ENCODE measurements around the gene TESK2. TPM values are rescaled to one million over a fixed set of nuclear protein-coding genes. Genes with fewer than 3 reads are reported as not detected.

The TESK2 gene
- total and polyA plus RNA-seq, 4 donors = 1.8 to 8.7 (median 3.6) TPM

GRCh38 chr1:45322486-45323040, 168.4 kb downstream of the TESK2 start:
- peaks cover 0 to 2% (median 0%) of the 10 kb centered on the region in 4 donors for H3K9me3 ChIP-seq (ENCODE audit: control insufficient read depth in 4 of 4, insufficient read depth in 3 of 4, low read length in 3 of 4)
- H3K4me1 ChIP-seq (ENCODE audit: control insufficient read depth in 5 of 5, insufficient read depth in 5 of 5, low read length in 5 of 5) = peaks cover 0 to 19% (median 4%) of the 10 kb centered on the region in 5 donors
- WGBS, 2 donors = 94 to 95% methylated on average over 10 of the region's 10 CpGs
- H3K27ac ChIP-seq (ENCODE audit: low read depth in 1 of 2, low read length in 1 of 2) = no peak overlapping the region
- H3K4me3 ChIP-seq = no peak overlapping the region
- TF ChIP-seq CTCF (IDR thresholded peaks at IDR 0.05; ENCODE audit: control extremely low read depth, extremely low read depth) = no peak
- DNase-seq (no peak), ATAC-seq (ENCODE audit: insufficient read depth, low FRiP score) (no peak)
- no peaks in the 10 kb centered on the region for H3K36me3 ChIP-seq (ENCODE audit: control insufficient read depth in 4 of 4, insufficient read depth in 4 of 4, low read length in 4 of 4)
- H3K27me3 ChIP-seq (ENCODE audit: control insufficient read depth in 3 of 3, insufficient read depth in 3 of 3, low read length in 2 of 3) = no peaks in the 10 kb centered on the region
- H3K9ac ChIP-seq (ENCODE audit: insufficient read depth in 1 of 2, low read length in 2 of 2) = no peak overlapping the region

- Histone ChIP-seq H3K4me3 (no peak overlapping the region), H3K27ac (ENCODE audit: low read depth in 1 of 2, low read length in 1 of 2) (no peak overlapping the region), H3K4me1 (ENCODE audit: control insufficient read depth in 5 of 5, insufficient read depth in 5 of 5, low read length in 5 of 5) (peaks cover 0 to 12% (median 2%) of the 10 kb centered on the region in 5 donors), H3K9me3 (ENCODE audit: control insufficient read depth in 4 of 4, insufficient read depth in 3 of 4, low read length in 3 of 4) (peaks cover 0 to 2% (median 0%) of the 10 kb centered on the region in 4 donors), H3K9ac (ENCODE audit: insufficient read depth in 1 of 2, low read length in 2 of 2) (no peak overlapping the region), H3K27me3 (ENCODE audit: control insufficient read depth in 3 of 3, insufficient read depth in 3 of 3, low read length in 2 of 3) (no peaks in the 10 kb centered on the region), H3K36me3 (ENCODE audit: control insufficient read depth in 4 of 4, insufficient read depth in 4 of 4, low read length in 4 of 4) (no peaks in the 10 kb centered on the region)
- no peak for ATAC-seq (ENCODE audit: insufficient read depth, low FRiP score)
- WGBS, 2 donors = 94 to 97% methylated on average over 5 of the region's 5 CpGs
- TF ChIP-seq CTCF (IDR thresholded peaks at IDR 0.05; ENCODE audit: control extremely low read depth, extremely low read depth) = no peak
- DNase-seq = no peak
Measured at GRCh38 chr1:45321444-45321843, 169.5 kb downstream of the TESK2 start.

- H3K36me3 ChIP-seq (ENCODE audit: control insufficient read depth in 4 of 4, insufficient read depth in 4 of 4, low read length in 4 of 4) = no peaks in the 10 kb centered on the region
- H3K4me1 ChIP-seq (ENCODE audit: control insufficient read depth in 5 of 5, insufficient read depth in 5 of 5, low read length in 5 of 5) = peaks cover 0 to 2% (median 0%) of the 10 kb centered on the region in 5 donors
- no peak overlapping the region for H3K9ac ChIP-seq (ENCODE audit: insufficient read depth in 1 of 2, low read length in 2 of 2)
- no peak overlapping the region for H3K4me3 ChIP-seq
- ATAC-seq (ENCODE audit: insufficient read depth, low FRiP score) (no peak), DNase-seq (no peak)
- H3K27ac ChIP-seq (ENCODE audit: low read depth in 1 of 2, low read length in 1 of 2) = no peak overlapping the region
- 83 to 87% methylated on average over 4 of the region's 4 CpGs for WGBS, 2 donors
- TF ChIP-seq CTCF (IDR thresholded peaks at IDR 0.05; ENCODE audit: control extremely low read depth, extremely low read depth) = no peak
- peaks cover 0 to 2% (median 0%) of the 10 kb centered on the region in 4 donors for H3K9me3 ChIP-seq (ENCODE audit: control insufficient read depth in 4 of 4, insufficient read depth in 3 of 4, low read length in 3 of 4)
- no peaks in the 10 kb centered on the region for H3K27me3 ChIP-seq (ENCODE audit: control insufficient read depth in 3 of 3, insufficient read depth in 3 of 3, low read length in 2 of 3)
Measured at GRCh38 chr1:45319761-45320160, 171.2 kb downstream of the TESK2 start.

- no peak for TF ChIP-seq CTCF (IDR thresholded peaks at IDR 0.05; ENCODE audit: control extremely low read depth, extremely low read depth)
- H3K36me3 ChIP-seq (ENCODE audit: control insufficient read depth in 4 of 4, insufficient read depth in 4 of 4, low read length in 4 of 4) = no peaks in the 10 kb centered on the region
- H3K9me3 ChIP-seq (ENCODE audit: control insufficient read depth in 4 of 4, insufficient read depth in 3 of 4, low read length in 3 of 4) = peaks cover 0 to 2% (median 0%) of the 10 kb centered on the region in 4 donors
- no peak for ATAC-seq (ENCODE audit: insufficient read depth, low FRiP score)
- 70 to 88% methylated on average over 4 of the region's 4 CpGs for WGBS, 2 donors
- no peak for DNase-seq
- H3K9ac ChIP-seq (ENCODE audit: insufficient read depth in 1 of 2, low read length in 2 of 2) = no peak overlapping the region
- no peak overlapping the region for H3K4me3 ChIP-seq
- H3K27me3 ChIP-seq (ENCODE audit: control insufficient read depth in 3 of 3, insufficient read depth in 3 of 3, low read length in 2 of 3) = no peaks in the 10 kb centered on the region
- H3K27ac ChIP-seq (ENCODE audit: low read depth in 1 of 2, low read length in 1 of 2) = no peak overlapping the region
- peaks cover 0 to 2% (median 0%) of the 10 kb centered on the region in 5 donors for H3K4me1 ChIP-seq (ENCODE audit: control insufficient read depth in 5 of 5, insufficient read depth in 5 of 5, low read length in 5 of 5)
Measured at GRCh38 chr1:45317166-45317565, 173.8 kb downstream of the TESK2 start.

Data from lung (tissue), 12 donors.